ENCODE measurements around the gene APOBEC4.

GRCh38 chr1:183598386-183598785 is 54.7 kb downstream of the APOBEC4 start:
- TF ChIP-seq CTCF (IDR thresholded peaks at IDR 0.05) (no peak), POLR2A (IDR thresholded peaks at IDR 0.05) (no peak)

Data from thyroid gland (tissue), 4 donors.